Liver (tissue), 9 donors: ENCODE results near the gene CYP39A1. TPM values are rescaled to one million over a fixed set of nuclear protein-coding genes. Genes with fewer than 3 reads are reported as not detected.

Source experiments
- DNase-seq: peaks from one replicate; pipeline ENCODE4 v3.0.0-alpha.2; 2017; ENCODE audit warnings: low spot score
- H3K27ac ChIP-seq, 2 donors: one replicate each; pipeline ENCODE4 v1.7.0; 2013; ENCODE audit warnings: inconsistent platforms in 2 of 2, low read length in 2 of 2, control low read depth in 1 of 2, low read depth in 1 of 2, mild to moderate bottlenecking in 1 of 2
- H3K27me3 ChIP-seq, 4 donors: one replicate each; pipeline versions ENCODE4 v1.6.1 to v1.7.0; 2013; ENCODE audit warnings: low read length in 3 of 4, inconsistent platforms in 1 of 4, mild to moderate bottlenecking in 1 of 4, moderate library complexity in 1 of 4; ENCODE audit not compliant: control insufficient read depth in 4 of 4, insufficient read depth in 4 of 4
- H3K36me3 ChIP-seq, 4 donors: one replicate each; pipeline versions ENCODE4 v1.6.1 to v1.7.0; 2013; ENCODE audit warnings: low read length in 3 of 4, mild to moderate bottlenecking in 3 of 4, low read depth in 1 of 4, moderate library complexity in 1 of 4; ENCODE audit not compliant: control insufficient read depth in 4 of 4, insufficient read depth in 3 of 4
- H3K4me1 ChIP-seq, 4 donors: one replicate each; pipeline versions ENCODE4 v1.6.1 to v1.7.0; 2013; ENCODE audit warnings: low read length in 3 of 4, mild to moderate bottlenecking in 3 of 4, moderate library complexity in 1 of 4; ENCODE audit not compliant: control insufficient read depth in 4 of 4, insufficient read depth in 4 of 4
- H3K4me3 ChIP-seq, 3 donors: one replicate each; pipeline versions ENCODE4 v1.6.1 to v1.7.0; 2013; ENCODE audit warnings: low read length in 3 of 3, control low read depth in 1 of 3, low read depth in 1 of 3, mild to moderate bottlenecking in 1 of 3
- H3K9ac ChIP-seq, 2 donors: one replicate each; pipeline ENCODE4 v1.7.0; 2013; ENCODE audit warnings: low read length in 2 of 2, mild to moderate bottlenecking in 2 of 2, moderate library complexity in 2 of 2, control low read depth in 1 of 2, low read depth in 1 of 2
- H3K9me3 ChIP-seq, 4 donors: one replicate each; pipeline versions ENCODE4 v1.6.1 to v1.7.0; 2013; ENCODE audit warnings: low read length in 3 of 4; ENCODE audit not compliant: control insufficient read depth in 4 of 4
- EGR1 ChIP-seq, 2 donors: IDR thresholded peaks; 2 replicates each; pipeline ENCODE4 v1.6.1; 2016 to 2018; ENCODE audit warnings: antibody characterized with exemption in 2 of 2, low read depth in 2 of 2
- FOXA1 ChIP-seq: IDR thresholded peaks from 2 replicates; pipeline ENCODE4 v1.6.1; 2016; ENCODE audit warnings: antibody characterized with exemption
- FOXA2 ChIP-seq: IDR thresholded peaks from 2 replicates; pipeline ENCODE4 v1.6.1; 2016; ENCODE audit warnings: antibody characterized with exemption
- GABPA ChIP-seq, 2 donors: IDR thresholded peaks in 1 of 2; conservative IDR thresholded peaks in 1 of 2; 2 replicates each; pipeline ENCODE4 v1.6.1; 2016; ENCODE audit warnings: antibody characterized with exemption in 2 of 2, mild to moderate bottlenecking in 1 of 2, moderate library complexity in 1 of 2
- HNF4A ChIP-seq, 2 donors: conservative IDR thresholded peaks; 2 replicates each; pipeline ENCODE4 v1.6.1; 2016; ENCODE audit warnings: antibody characterized with exemption in 2 of 2, mild to moderate bottlenecking in 2 of 2
- HNF4G ChIP-seq: IDR thresholded peaks from 2 replicates; pipeline ENCODE4 v1.6.1; 2016; ENCODE audit warnings: antibody characterized with exemption
- MAX ChIP-seq: IDR thresholded peaks from 2 replicates; pipeline ENCODE4 v1.6.1; 2016; ENCODE audit warnings: antibody characterized with exemption
- NR2F2 ChIP-seq: IDR thresholded peaks from 2 replicates; pipeline ENCODE4 v1.6.1; 2016; ENCODE audit warnings: antibody characterized with exemption
- RAD21 ChIP-seq, 2 donors: IDR thresholded peaks; 2 replicates each; pipeline ENCODE4 v1.6.1; 2016; ENCODE audit warnings: antibody characterized with exemption in 2 of 2, mild to moderate bottlenecking in 2 of 2
- REST ChIP-seq: IDR thresholded peaks from 2 replicates; pipeline ENCODE4 v1.6.1; 2016; ENCODE audit warnings: antibody characterized with exemption, mild to moderate bottlenecking
- RXRA ChIP-seq, 2 donors: IDR thresholded peaks; 2 replicates each; pipeline ENCODE4 v1.6.1; 2017 to 2018; ENCODE audit warnings: antibody characterized with exemption in 2 of 2, mild to moderate bottlenecking in 1 of 2
- SP1 ChIP-seq: IDR thresholded peaks from 2 replicates; pipeline ENCODE4 v1.6.1; 2018; ENCODE audit warnings: antibody characterized with exemption, mild to moderate bottlenecking
- TAF1 ChIP-seq: conservative IDR thresholded peaks from 2 replicates; pipeline ENCODE4 v1.6.1; 2016; ENCODE audit warnings: antibody characterized with exemption, mild to moderate bottlenecking
- YY1 ChIP-seq: IDR thresholded peaks from 2 replicates; pipeline ENCODE4 v1.6.1; 2016; ENCODE audit warnings: antibody characterized with exemption, mild to moderate bottlenecking
- polyA plus RNA-seq, 2 donors: library from polyadenylated mRNA; stranded (reverse) in 1 of 2; unstranded in 1 of 2; fragments of 200-250 nt in 1 of 2; fragments of >200 nt in 1 of 2; fragmentation: Nextera tagmentation in 1 of 2; extraction: Ambion mirVana in 1 of 2; gene quantifications; one replicate each; pipeline versions ENCODE4 v1.2.1 to v1.2.3, GENCODE V29; 2013 to 2015
- total RNA-seq, 2 donors: library from RNA; depleted of rRNA; stranded (reverse); fragments of >200 nt; gene quantifications; one replicate each; pipeline ENCODE4 v1.2.3, GENCODE V29; 2014
- TF ChIP-seq, protein P1 (sequence below): fragments of 150-350 bp; IDR thresholded peaks from 2 replicates; pipeline ENCODE4 v1.5.1; 2017; ENCODE audit warnings: improper control_type of control experiment, low read depth, low read length; ENCODE audit not compliant: missing input control
- TF ChIP-seq, protein P2 (sequence below): IDR thresholded peaks from 2 replicates; pipeline ENCODE4 v1.6.1; 2016; ENCODE audit warnings: antibody characterized with exemption
- TF ChIP-seq, protein P3 (sequence below): IDR thresholded peaks from 2 replicates; pipeline ENCODE4 v1.6.1; 2016; ENCODE audit warnings: antibody characterized with exemption
- donor health status: healthy.
- donor health status: healthy.
- donor health status: healthy.
- donor health status: healthy.
- donor health status: healthy.

CYP39A1 gene
- total and polyA plus RNA-seq, 4 donors: 10.8 to 29.8 (median 15.2) TPM

- H3K9ac ChIP-seq: no peak overlapping the region
- no peaks in the 10 kb centered on the region for H3K9me3 ChIP-seq
- TF ChIP-seq RXRA (IDR thresholded peaks at IDR 0.05) (no peak), NR2F2 (no peak), RAD21 (IDR thresholded peaks at IDR 0.05) (no peak), MAX (no peak), YY1 (no peak), REST (no peak), HNF4A (conservative IDR thresholded peaks at IDR 0.05) (no peak), FOXA2 (no peak)
- TF ChIP-seq, protein P1, sequence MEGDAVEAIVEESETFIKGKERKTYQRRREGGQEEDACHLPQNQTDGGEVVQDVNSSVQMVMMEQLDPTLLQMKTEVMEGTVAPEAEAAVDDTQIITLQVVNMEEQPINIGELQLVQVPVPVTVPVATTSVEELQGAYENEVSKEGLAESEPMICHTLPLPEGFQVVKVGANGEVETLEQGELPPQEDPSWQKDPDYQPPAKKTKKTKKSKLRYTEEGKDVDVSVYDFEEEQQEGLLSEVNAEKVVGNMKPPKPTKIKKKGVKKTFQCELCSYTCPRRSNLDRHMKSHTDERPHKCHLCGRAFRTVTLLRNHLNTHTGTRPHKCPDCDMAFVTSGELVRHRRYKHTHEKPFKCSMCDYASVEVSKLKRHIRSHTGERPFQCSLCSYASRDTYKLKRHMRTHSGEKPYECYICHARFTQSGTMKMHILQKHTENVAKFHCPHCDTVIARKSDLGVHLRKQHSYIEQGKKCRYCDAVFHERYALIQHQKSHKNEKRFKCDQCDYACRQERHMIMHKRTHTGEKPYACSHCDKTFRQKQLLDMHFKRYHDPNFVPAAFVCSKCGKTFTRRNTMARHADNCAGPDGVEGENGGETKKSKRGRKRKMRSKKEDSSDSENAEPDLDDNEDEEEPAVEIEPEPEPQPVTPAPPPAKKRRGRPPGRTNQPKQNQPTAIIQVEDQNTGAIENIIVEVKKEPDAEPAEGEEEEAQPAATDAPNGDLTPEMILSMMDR: no peak
- H3K27ac ChIP-seq: no peak overlapping the region
- no peaks in the 10 kb centered on the region for H3K27me3 ChIP-seq
- no peaks in the 10 kb centered on the region for H3K36me3 ChIP-seq
- H3K4me3 ChIP-seq: no peak overlapping the region
- H3K4me1 ChIP-seq: no peaks in the 10 kb centered on the region
- no peak for DNase-seq
Measured at GRCh38 chr6:46525583-46525982, 127.0 kb downstream of the CYP39A1 start.

DNA sequence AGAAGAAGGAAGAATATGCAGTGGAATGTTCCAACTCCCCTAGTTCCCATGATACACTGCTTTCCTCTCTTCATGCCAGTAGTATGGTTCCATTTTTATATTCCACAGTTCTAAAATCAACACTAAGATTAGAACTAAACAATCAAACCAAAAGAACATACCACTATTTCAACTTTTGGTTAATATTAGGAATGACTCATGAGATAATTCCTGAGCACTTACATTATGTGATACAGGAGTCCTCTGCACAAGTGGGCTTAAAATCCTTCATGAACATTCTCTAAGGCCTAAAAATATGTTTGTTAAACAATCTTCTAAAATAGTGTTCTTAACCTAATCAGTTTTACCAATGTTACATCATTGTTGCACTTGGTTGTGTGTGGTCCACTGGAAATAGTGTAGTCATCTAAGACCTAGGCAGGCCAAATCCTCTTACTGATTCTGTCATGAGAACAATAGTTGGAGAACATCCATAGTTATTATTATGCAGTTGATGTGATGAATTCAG, 131.1 kb downstream of the CYP39A1 start:
- H3K36me3 ChIP-seq: no peaks in the 10 kb centered on the region
- DNase-seq: no peak
- H3K27me3 ChIP-seq: no peaks in the 10 kb centered on the region
- peaks cover 0 to 7% (median 0%) of the 10 kb centered on the region in 4 donors for H3K4me1 ChIP-seq
- H3K9ac ChIP-seq: no peak overlapping the region
- H3K9me3 ChIP-seq: no peaks in the 10 kb centered on the region
- no peak overlapping the region for H3K4me3 ChIP-seq
- no peak overlapping the region for H3K27ac ChIP-seq
- no peak for TF ChIP-seq REST
- TF ChIP-seq TAF1: no peak
- TF ChIP-seq, protein P1: no peak
- no peak for TF ChIP-seq YY1
- no peak for TF ChIP-seq MAX
- no peak for TF ChIP-seq RAD21 (IDR thresholded peaks at IDR 0.05)
- TF ChIP-seq FOXA1: no peak
- TF ChIP-seq FOXA2: no peak
- TF ChIP-seq GABPA (IDR thresholded peaks at IDR 0.05 in 1 of 2, conservative IDR thresholded peaks at IDR 0.05 in 1 of 2): no peak
- no peak for TF ChIP-seq EGR1 (IDR thresholded peaks at IDR 0.05; ENCODE audit: low read depth in 2 of 2)
- no peak for TF ChIP-seq NR2F2
- no peak for TF ChIP-seq SP1
- TF ChIP-seq, protein P2, sequence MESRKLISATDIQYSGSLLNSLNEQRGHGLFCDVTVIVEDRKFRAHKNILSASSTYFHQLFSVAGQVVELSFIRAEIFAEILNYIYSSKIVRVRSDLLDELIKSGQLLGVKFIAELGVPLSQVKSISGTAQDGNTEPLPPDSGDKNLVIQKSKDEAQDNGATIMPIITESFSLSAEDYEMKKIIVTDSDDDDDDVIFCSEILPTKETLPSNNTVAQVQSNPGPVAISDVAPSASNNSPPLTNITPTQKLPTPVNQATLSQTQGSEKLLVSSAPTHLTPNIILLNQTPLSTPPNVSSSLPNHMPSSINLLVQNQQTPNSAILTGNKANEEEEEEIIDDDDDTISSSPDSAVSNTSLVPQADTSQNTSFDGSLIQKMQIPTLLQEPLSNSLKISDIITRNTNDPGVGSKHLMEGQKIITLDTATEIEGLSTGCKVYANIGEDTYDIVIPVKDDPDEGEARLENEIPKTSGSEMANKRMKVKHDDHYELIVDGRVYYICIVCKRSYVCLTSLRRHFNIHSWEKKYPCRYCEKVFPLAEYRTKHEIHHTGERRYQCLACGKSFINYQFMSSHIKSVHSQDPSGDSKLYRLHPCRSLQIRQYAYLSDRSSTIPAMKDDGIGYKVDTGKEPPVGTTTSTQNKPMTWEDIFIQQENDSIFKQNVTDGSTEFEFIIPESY: no peak
- no peak for TF ChIP-seq HNF4A (conservative IDR thresholded peaks at IDR 0.05)
- no peak for TF ChIP-seq HNF4G
- TF ChIP-seq, protein P3, sequence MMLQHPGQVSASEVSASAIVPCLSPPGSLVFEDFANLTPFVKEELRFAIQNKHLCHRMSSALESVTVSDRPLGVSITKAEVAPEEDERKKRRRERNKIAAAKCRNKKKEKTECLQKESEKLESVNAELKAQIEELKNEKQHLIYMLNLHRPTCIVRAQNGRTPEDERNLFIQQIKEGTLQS: no peak
- no peak for TF ChIP-seq RXRA (IDR thresholded peaks at IDR 0.05)
